ENCODE measurements around the gene LINC00237.

DNA sequence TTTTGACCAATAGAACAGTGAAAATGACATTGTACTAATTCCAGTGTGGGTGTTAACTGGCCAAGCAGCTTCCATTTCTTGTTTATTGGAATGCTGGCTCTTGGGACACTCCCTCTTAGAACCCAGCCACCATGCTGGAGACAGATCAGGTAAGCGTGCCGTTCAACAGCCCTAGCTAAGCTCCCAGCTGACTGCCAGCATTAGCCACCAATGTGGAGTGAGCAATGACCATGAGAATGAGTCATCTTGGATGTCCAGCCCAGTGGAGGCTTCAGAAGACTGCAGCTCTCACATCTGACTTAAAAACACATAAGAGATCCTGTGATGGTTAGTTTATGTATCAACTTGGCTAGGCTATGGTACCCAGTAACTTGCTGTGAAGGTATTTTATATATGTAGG is 3.0 kb upstream of the LINC00237 start:
- TF ChIP-seq CTCF (IDR thresholded peaks at IDR 0.05) (no peak), POLR2A (IDR thresholded peaks at IDR 0.05) (no peak), EP300 (IDR thresholded peaks at IDR 0.05) (no peak)

Data from ovary (tissue), 3 donors.